Measurements from ENCODE around the gene DFFB.

The DFFB gene

GRCh38 chr1:3929126-3929525 lies 71.8 kb downstream of the DFFB start:
- DNase-seq, result no peak

DNA sequence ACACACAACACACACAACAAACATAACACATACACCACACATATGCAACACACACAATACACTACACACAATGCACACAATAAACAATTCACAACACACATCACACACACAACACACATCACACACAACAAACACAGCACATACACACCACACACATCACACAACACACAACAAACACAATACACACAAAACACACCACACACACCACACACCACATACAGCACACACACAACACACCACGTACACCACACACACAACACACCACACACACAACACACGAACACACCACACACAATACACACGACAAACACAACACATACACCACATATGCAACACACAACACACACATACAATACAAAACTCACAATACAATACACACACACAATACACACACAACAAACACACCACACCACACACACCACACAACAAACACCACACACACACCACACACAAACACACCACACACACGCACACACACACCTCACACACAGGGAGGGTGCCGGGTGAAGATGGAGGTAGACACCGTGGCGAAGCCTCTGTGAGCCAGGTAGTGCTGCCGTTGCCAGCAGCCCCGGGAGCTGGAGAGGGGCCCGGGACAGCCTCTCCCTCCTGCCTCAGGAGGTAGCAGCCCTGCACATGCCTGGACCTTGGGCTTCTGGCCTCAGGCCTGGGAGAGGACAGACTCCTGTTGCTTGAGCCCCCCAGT lies 73.2 kb downstream of the DFFB start:
- DNase-seq, result no peak

DNA sequence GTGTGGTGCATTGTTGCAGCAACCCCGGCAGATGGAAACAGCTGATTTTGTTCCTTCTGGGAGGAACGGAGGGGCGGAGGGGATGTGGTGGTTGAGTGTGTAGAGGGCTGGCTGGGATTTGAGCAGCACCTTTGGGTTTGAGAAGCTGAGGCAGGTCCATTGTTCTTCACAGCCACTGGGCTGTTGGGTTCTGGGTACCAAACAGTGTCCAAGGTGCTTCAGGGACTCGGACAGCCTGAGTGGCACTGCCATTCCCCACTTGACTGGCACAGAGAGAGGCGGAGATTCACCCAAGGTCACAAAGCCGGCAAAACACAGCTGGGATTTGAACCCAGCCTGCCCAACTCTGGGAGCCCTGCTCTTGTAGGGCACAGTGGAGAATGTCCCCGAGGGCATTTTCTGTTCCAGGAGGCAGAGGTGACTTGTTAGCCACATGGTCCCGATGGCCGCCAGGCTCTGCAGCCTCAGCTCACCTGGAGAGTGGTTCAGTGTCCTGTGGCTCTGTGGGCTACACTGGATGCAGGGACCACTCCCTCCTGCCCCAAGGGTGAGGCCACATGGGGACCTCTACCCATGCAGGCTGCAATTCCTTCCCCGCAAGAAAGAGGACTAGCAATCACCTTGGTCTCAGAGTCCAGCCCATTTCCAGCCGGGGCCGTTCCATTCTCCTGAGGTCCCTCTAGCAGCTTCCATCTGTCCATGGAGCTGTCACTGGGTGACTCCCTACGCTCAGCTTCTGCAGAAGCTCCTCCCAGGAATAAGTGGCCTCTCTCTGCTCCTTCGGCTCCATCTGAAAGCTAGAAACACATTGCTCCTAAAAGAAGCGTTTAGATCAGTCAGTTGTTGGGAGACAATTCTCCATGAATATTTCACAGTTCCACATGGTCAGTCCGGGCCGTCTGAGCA lies 74.0 kb downstream of the DFFB start:
- no peak for DNase-seq

DNA sequence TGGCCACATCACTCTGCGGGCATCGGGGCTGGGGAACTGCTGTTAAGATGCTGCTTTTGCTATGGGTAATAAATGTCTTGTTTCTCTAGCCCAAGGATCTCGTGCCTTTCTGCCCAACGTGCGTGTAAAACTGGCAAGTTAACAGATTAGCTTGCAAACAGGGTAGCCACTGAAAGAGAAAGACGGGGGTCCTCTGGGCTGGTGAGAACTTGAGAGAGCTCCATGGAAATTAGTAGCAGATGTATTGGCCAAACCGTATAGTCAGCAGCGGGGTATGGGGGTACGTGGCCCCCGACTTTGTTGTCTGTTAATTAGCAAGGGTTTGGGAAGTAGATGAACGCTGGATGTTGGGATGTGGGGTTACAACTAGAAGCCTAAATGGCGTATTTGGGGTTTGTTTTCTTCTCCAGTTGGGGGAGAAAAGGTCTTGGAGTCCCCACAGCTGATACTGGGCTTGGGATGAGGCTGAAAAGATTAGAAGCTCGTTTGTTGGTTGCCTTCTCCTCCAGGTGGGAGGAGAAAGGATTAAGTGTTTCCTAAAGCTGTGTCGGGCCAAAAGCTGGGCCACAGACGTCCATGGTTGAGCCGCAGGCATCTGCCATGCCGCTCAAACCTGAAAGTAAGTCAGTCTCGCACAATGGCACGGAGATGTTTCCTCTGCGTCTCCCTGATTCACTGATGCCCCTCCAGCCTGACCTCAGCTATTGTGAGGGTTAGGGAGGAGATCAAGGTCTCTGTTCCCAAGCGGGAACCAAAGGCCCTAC lies 75.1 kb downstream of the DFFB start:
- no peak for DNase-seq

All from GDM1 (cell line).